ENCODE results near the gene ACTL9.

The ACTL9 gene

DNA sequence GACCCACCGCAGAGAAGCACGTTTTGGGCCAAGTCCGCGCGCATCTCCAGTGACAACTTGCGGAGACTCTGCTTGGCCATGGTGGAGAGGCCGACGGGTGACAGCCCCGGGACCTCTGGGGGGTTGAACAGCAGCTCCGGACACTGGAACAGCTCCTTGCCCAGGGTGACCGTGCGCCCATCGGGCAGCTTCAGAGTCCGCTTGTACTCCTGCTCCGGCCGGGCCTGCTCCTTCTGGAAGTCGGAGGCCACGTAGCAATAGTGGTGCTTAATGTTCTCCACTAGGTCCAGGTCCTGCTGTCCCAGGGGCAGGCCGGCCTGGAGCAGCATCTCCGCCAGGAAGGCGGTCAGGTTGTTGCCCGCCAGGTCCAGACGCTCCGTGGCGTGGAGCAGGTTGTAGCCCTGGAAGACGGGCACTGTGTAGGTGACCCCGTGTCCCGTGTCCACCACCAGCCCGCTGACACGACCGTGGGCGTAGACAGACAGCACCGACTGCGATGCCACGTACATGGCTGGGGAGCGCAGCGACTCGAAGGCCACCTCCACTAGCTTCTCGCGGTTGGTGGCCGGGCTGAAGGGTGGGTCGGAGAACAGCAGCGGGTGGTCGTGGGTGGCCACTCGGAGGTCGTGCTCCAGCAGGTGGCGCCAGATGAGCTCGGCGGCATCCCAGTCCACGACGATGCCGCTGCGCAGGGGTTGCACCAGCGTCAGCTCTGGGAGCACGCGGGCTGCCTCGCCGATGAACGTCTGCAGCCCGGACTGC lies 743 bp downstream of the ACTL9 start:
- DNase-seq: no peak
- TF ChIP-seq POLR2A (IDR thresholded peaks at IDR 0.05; ENCODE audit: low read length) (no peak), GATA1 (IDR thresholded peaks at IDR 0.05; ENCODE audit: low read depth, low read length) (no peak)

DNA sequence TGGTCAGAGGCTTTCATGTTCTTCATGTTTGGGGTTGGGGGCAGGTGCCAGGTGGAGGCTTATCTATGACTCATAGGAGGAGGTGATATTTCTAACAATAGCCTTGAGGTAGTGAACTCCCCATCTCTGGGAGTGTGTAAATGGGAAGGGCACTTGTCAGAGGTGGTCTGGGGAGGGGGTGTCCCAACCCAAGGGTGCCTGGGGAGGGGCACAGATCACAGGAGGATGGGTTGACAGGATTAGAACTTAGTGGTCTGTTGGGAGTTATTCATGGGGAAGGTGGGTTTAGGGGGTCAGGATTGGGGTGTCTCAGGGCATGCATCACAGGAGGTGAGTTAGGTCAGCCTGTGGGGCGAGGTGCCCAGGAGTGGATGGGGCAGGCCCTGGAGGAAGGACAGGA lies 1.6 kb downstream of the ACTL9 start:
- no peak for TF ChIP-seq GATA1 (IDR thresholded peaks at IDR 0.05; ENCODE audit: low read depth, low read length)
- TF ChIP-seq POLR2A (IDR thresholded peaks at IDR 0.05; ENCODE audit: low read length): no peak
- no peak for DNase-seq

DNA sequence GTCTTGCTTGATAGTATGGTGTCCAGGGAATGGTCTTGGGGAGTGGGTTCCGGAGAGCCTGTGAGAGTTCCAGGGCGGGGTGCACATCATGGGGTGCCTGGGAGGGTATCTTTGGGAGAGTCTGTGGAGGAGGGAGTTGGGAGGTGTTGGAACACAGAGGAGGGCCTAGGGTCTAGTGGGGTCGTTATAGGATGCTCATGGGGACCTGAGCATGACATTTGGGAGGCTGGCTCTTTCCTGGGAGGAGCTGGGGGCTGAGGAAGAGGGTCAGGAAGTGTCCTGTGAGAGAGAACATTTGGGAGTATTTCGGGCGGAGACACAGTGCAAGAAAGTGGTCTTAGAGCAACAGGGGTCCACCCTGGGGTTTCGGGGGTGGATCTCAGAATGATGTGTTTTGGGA lies 2.7 kb downstream of the ACTL9 start:
- TF ChIP-seq POLR2A (IDR thresholded peaks at IDR 0.05; ENCODE audit: low read length) (no peak), GATA1 (IDR thresholded peaks at IDR 0.05; ENCODE audit: low read depth, low read length) (no peak)
- no peak for DNase-seq

DNA sequence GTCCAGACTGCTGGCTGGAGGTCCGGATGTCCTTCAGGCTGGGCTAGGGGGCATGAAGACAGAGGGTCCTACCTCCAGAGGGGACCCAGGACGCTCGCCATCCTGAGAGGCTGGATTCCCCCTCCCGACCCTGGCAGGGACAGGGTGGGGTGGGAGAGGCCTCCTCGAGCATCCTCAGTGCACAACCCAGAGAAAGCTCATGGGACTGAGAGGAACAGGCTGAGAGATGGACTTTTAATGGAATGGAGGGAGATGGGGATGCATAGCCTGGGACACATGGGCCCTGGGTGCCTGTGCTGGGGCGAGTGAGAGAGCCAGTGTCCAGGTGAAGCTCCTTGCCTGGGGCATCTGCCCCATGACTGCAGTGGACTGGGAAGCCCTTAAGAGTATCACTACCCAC lies 3.1 kb downstream of the ACTL9 start:
- no peak for DNase-seq
- no peak for TF ChIP-seq POLR2A (IDR thresholded peaks at IDR 0.05; ENCODE audit: low read length)
- no peak for TF ChIP-seq GATA1 (IDR thresholded peaks at IDR 0.05; ENCODE audit: low read depth, low read length)

DNA sequence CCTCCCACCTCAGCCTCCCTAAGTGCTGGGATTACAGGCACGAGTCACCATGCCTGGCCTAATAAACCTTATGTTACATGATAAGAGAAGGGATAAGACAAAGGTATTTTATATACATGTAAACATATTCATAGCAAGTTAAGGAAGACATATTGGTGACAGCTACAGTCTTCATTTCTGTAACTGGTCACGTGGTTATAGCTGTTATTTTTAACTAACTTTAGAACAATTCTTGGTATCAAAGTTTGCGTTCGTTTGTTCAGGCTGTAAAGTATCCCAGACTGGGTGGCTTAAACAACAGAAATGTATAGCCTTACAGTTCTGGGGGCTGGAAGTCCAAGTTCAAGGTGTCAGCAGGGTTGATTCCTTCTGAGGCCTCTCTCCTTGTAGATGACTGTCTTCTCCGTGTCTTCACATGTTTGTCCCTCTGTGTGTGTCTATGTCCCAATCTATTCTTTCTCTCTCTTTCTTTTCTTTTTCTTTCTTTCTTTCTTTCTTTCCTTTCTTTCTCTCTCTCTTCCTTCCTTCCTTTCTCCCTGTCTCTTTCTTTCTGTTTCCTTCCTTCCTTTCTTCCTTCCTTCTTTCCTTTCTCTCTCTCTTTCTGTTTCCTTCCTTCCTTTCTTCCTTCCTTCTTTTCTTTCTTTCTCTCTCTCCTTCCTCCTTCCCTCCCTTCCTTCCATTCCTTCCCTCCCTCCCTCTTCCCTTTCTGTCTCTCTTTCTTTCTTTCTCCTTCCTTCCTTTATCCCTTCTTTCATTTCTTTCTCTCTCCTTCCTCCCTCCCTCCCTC lies 7.6 kb downstream of the ACTL9 start:
- no peak for TF ChIP-seq POLR2A (IDR thresholded peaks at IDR 0.05; ENCODE audit: low read length)
- no peak for TF ChIP-seq GATA1 (IDR thresholded peaks at IDR 0.05; ENCODE audit: low read depth, low read length)

DNA sequence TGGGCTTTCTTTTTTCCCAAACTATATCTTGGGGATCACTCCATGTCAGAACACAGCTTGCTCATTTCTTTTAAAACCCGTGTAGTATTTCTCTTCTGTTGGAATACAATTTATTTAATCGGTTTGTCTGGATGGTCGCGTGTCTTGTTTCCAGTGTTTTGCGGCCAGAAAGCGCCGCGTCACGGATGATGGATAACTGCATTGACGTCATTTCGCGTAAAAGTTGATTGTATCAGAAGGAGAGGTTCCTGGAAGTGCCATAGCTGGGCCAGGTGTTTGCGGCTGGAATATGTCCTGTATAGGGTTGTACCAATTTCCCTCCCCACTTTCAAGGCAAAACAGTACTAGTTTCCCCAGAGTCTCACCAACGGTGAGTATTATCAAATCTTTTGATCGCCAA lies 9.7 kb downstream of the ACTL9 start:
- TF ChIP-seq POLR2A (IDR thresholded peaks at IDR 0.05; ENCODE audit: low read length) (no peak), GATA1 (IDR thresholded peaks at IDR 0.05; ENCODE audit: low read depth, low read length) (no peak)
- DNase-seq: no peak

More for the DNA sequence above, 7.6 kb downstream of the ACTL9 start:
- no peak for DNase-seq

DNA sequence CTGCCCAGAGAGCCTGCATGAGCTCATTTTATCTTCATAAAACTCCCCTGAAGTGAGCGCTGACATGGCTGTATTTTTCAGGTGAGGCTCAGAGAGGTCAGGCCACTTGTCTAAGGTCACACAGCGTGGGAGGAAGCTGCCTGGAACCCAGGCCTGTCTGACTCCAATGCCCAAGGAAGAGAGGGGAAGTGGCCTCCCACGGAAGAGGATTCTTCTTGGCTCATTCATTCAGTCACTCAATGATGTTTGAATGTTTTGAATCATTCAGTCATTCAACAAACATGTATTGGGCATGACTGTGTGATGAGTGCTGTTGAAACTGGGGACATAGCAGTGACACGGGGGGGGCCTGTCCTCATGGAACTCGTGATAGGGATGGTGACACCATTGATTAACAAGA lies 12.0 kb downstream of the ACTL9 start:
- no peak for TF ChIP-seq GATA1 (IDR thresholded peaks at IDR 0.05; ENCODE audit: low read depth, low read length)
- DNase-seq: no peak

DNA sequence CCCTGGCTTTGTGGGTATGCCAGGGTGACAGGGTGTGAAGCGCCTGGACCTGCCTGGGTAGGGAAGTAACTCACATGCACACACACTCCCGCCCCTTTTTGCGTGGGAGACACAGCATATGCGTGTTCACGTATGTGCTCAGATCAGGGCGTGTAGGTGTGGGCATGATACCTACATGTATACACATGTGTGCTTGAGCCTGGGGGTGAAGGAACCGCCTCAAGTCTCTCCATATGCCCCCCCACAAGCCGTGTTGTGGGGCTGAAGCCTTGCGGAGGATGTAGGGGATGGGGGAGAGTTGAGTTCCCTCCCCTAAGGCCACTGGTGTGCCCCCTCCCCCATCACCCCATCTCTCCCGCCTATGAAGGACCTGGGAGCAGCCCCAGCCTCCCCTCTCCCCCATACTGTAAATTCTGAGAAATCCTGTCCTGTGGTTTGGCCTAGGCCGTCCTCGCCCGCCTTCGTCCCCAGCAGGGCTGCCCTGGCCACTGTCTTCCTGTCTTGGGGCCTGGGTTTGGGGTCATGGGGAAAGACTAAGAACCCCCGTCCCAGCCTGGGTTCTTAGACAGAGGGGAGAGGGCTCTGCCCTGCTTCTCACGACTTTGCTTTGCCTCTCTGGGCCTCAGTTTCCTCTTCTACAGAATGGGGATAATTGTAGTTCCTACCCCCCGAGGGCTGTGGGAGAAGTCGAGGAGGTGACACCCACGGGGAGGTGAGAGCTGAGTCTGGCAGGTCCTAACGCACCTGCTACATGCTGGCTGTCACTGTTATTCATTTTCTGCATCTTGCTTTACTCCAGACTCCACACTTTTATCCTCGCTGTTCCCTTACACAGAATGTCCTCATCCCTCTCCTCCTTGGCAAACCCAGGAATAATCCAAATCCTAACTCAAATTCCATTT lies 14.3 kb downstream of the ACTL9 start:
- no peak for TF ChIP-seq POLR2A (IDR thresholded peaks at IDR 0.05; ENCODE audit: low read length)
- TF ChIP-seq GATA1 (IDR thresholded peaks at IDR 0.05; ENCODE audit: low read depth, low read length): no peak
- no peak for DNase-seq

DNA sequence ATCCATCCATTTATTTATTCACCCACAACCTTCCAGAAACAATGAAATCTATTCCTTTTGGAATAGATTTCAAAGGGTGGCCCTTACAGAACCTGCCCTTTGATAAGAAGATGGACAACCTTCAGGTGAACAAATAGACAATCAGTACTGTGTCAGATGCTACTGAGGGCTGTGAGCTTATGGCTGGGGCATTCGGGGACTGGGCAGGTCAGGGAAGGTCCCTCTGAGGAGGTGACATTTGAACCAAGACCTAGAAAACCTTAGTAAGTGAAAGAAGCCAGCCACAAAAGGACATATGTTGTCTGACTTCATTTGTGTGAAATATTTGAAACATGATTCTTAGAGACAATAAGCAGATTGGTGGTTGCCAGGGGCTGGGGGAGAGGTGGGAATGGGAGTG lies 15.7 kb downstream of the ACTL9 start:
- TF ChIP-seq POLR2A (IDR thresholded peaks at IDR 0.05; ENCODE audit: low read length): no peak
- TF ChIP-seq GATA1 (IDR thresholded peaks at IDR 0.05; ENCODE audit: low read depth, low read length): no peak
- no peak for DNase-seq

DNA sequence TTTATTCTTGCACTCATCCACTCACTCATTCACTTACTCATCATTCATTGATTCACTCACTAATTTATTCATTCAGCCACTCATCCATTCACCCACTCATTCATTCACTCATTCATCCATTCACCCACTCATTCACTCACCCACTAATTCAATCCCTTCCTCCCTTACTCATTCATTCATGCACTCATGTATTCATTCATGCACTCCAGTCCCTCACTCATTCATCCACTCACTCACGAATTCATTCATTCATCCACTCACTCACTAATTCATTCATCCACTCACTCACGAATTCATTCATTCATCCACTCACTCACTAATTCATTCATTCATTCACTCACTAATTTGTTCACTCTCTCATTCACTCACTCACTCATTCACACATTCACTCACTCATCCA lies 16.1 kb downstream of the ACTL9 start:
- TF ChIP-seq GATA1 (IDR thresholded peaks at IDR 0.05; ENCODE audit: low read depth, low read length): no peak
- TF ChIP-seq POLR2A (IDR thresholded peaks at IDR 0.05; ENCODE audit: low read length): no peak
- no peak for DNase-seq

DNA sequence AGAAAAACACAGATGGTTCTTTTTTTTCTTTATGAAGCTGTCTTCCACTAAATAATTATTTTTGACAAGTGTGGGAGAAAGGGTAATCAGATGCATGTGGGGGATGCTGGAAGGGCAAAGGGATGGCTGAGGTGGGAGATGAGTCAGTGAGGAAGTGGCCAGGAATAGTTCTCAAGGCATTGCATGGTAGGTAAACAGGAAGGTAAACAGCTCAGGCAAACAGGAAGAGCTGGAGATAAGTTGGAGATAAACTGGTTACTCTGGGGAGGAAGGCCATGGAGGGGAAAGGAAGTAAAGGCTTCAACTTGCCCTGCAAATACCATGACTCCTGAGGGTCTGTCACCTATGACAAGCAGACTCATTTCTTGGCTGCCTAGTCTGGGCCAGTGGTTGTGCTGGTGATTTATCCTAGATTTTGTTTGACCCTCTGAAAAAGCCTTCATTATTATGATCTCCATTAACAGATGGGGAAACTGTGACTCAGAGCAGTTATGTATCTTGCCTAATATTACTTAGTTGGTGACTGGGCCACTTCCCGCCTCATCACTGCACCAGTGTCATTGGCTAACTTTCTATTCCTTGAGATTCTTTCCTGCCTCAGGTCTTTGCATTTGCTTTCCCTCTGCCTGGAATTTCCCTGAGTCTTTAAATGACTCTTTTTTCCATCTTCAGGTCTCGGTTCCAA lies 17.1 kb downstream of the ACTL9 start:
- TF ChIP-seq GATA1 (IDR thresholded peaks at IDR 0.05; ENCODE audit: low read depth, low read length) (no peak), POLR2A (IDR thresholded peaks at IDR 0.05; ENCODE audit: low read length) (no peak)
- no peak for DNase-seq

DNA sequence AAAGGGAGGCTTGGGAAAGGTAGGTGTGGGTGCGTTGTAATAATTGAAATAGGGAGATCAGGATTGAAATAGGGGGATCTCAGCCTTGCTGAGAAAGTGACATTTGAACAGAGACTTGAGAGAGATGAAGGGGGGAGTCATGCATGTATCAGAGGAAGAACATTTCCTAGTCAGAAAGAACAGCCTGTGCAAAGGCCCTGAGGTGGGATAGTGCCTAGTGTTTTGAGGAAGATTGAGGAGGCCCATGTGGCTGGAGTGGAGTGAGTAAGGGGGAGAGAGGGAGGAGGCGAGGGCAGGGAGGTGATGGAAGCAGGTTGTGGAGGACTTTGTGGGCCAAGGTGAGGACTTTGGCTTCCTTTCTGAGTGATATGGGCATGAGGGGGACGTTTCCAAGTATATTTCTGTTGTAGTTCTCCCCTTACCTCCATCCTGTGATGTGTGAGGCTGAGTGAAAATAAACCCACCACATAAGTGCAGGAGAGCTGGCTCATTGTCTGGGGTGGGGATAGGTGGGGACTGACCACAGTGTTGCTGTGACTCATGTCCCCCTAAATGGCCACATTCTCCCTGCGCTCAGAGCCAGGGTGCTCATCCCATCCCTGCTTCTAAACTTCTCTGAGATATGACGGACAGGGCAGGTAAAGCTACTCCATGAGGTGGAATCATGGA lies 17.8 kb downstream of the ACTL9 start:
- TF ChIP-seq POLR2A (IDR thresholded peaks at IDR 0.05; ENCODE audit: low read length) (no peak), GATA1 (IDR thresholded peaks at IDR 0.05; ENCODE audit: low read depth, low read length) (no peak)
- DNase-seq: no peak

DNA sequence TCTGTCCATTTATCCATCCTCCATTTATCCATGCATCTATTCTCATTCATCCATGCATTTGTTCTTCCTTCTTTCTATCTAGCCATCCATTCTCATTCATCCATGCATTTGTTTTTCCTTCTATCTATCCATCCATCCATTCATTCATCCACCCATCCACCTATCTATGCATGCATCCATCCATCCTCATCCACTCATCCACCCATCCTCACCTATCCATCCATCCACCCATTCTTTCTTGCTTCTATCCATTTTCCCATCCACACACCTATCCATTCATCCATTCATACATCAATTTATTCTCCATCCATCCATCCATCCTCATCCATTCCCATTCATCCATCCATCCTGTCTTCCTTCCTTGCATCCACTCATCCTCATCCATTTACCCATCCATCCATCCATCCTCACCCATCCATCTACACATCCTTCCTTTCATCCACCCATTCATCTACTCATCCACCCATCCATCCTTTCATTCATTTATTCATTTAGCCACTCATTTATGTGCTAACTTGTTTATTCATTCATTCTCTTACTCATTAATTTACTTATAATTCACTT lies 20.3 kb downstream of the ACTL9 start:
- DNase-seq: no peak
- no peak for TF ChIP-seq GATA1 (IDR thresholded peaks at IDR 0.05; ENCODE audit: low read depth, low read length)

Data from erythroblast (primary cell).